Colonic mucosa (tissue), 4 donors: ENCODE measurements around the gene PSAPL1. TPM values are rescaled to one million over a fixed set of nuclear protein-coding genes. Genes with fewer than 3 reads are reported as not detected.

ENCODE experiments used
- DNase-seq: peaks from one replicate; pipeline ENCODE4 v3.0.0-alpha.2; 2020
- H3K27ac ChIP-seq: fragments of 200-600 bp; one replicate; pipeline ENCODE4 v1.8.0; 2021
- H3K27me3 ChIP-seq: fragments of 200-600 bp; one replicate; pipeline ENCODE4 v1.8.0; 2021
- H3K36me3 ChIP-seq: fragments of 200-600 bp; one replicate; pipeline ENCODE4 v1.8.0; 2021
- H3K4me1 ChIP-seq: fragments of 200-600 bp; one replicate; pipeline ENCODE4 v1.8.0; 2021; ENCODE audit warnings: mild to moderate bottlenecking
- H3K4me3 ChIP-seq: fragments of 200-600 bp; one replicate; pipeline ENCODE4 v1.8.0; 2021
- H3K9ac ChIP-seq, 2 donors: one replicate each; pipeline ENCODE4 v1.7.0; 2013; ENCODE audit warnings: control low read depth in 2 of 2, low read depth in 2 of 2, low read length in 2 of 2
- H3K9me3 ChIP-seq: fragments of 200-600 bp; one replicate; pipeline ENCODE4 v1.8.0; 2021
- intact Hi-C: fragments of 100-400 bp; cut with DNase I; formaldehyde crosslinking; loops from one replicate; pipeline ENCODE4 v1.14.1; 2022
- total RNA-seq, 2 donors: library from RNA; stranded (reverse); fragmentation: NEBNext Ultra II Directional in 1 of 2; extraction: Animal tissue kit (Norgen Biotek cat#: 25700) in 1 of 2; gene quantifications; one replicate each; pipeline ENCODE4 v1.2.1, GENCODE V29; 2021
- TF ChIP-seq, protein P1 (sequence below): fragments of 200-600 bp; IDR thresholded peaks from one replicate; pipeline ENCODE4 v1.8.0; 2022; ENCODE audit warnings: antibody characterized with exemption, mild to moderate bottlenecking
- donor health status: healthy.
- donor health status: DM: no; HTN: no; CAD: no.
- donor health status: DM: no; HTN: no; CAD: no.

Gene PSAPL1
- total RNA-seq, 2 donors from 2014 or later, result not detected

DNA sequence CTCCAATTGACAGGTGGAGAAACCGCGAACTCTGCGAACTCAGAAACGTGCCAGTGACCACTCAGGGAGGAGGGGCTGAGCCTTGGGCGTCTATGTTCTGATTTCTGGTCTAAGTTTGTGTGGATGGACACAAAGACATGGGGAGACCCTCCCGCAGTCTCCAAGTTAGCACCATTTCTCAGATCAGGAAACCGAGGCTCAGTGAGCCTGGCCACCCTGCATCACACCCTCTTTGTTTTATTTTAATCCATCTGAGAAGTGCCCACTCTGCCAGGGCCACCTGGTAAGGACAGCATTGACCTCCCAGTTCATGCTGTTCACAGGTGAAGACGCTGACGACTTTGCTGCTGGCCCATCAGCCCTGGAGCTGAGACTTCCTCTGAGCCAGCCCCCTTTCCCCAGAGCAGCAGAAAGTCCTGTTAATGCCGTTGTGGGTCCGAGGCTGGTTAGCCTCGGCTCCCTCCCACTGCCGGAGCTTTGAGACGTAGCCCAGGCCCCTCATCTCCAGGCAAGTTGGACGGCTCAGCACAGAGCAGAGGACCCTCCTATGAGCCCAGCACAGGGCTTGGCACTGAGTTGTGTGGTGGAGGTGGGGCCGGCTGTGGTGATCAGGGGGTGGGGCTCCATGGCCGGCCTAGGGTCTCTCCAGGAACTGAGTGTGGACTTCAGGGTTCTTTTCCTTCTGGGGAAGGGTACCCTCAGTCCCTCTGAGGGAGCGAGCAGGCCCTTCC is 43.7 kb downstream of the PSAPL1 start:
- H3K36me3 ChIP-seq, result no peaks in the 10 kb centered on the region
- no peak for DNase-seq
- no peaks in the 10 kb centered on the region for H3K4me1 ChIP-seq
- H3K27ac ChIP-seq, result no peak overlapping the region
- TF ChIP-seq, protein P1, sequence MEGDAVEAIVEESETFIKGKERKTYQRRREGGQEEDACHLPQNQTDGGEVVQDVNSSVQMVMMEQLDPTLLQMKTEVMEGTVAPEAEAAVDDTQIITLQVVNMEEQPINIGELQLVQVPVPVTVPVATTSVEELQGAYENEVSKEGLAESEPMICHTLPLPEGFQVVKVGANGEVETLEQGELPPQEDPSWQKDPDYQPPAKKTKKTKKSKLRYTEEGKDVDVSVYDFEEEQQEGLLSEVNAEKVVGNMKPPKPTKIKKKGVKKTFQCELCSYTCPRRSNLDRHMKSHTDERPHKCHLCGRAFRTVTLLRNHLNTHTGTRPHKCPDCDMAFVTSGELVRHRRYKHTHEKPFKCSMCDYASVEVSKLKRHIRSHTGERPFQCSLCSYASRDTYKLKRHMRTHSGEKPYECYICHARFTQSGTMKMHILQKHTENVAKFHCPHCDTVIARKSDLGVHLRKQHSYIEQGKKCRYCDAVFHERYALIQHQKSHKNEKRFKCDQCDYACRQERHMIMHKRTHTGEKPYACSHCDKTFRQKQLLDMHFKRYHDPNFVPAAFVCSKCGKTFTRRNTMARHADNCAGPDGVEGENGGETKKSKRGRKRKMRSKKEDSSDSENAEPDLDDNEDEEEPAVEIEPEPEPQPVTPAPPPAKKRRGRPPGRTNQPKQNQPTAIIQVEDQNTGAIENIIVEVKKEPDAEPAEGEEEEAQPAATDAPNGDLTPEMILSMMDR, result no peak
- H3K27me3 ChIP-seq, result no peaks in the 10 kb centered on the region
- H3K9ac ChIP-seq, result no peak overlapping the region
- intact Hi-C loops, result no loop called here
- H3K9me3 ChIP-seq, result no peaks in the 10 kb centered on the region
- no peak overlapping the region for H3K4me3 ChIP-seq

DNA sequence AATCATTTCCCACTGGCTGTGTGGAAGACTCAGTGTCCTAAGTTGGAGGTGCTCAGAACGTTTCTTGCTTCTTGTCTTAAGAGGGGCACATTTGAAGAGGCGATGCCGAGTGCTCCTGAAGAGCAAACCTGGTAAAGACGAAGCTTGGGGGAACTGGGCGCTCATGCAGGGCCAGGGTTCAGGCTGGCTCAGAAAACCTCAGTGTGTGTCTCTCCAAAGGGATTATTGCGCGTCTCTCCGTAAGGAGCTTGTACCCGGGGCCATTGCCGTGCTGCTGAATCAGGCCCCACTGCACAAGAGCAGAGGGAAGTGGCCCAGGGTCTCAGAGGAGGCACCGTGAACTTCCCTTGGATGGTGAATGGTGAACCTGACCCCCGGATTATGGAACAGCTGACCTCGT is 44.4 kb downstream of the PSAPL1 start:
- Histone ChIP-seq H3K36me3 (no peaks in the 10 kb centered on the region), H3K27ac (no peak overlapping the region), H3K9me3 (no peaks in the 10 kb centered on the region), H3K27me3 (no peaks in the 10 kb centered on the region), H3K9ac (no peak overlapping the region), H3K4me3 (no peak overlapping the region), H3K4me1 (no peaks in the 10 kb centered on the region)
- intact Hi-C loops, result no loop called here
- DNase-seq, result no peak
- TF ChIP-seq, protein P1, result no peak

DNA sequence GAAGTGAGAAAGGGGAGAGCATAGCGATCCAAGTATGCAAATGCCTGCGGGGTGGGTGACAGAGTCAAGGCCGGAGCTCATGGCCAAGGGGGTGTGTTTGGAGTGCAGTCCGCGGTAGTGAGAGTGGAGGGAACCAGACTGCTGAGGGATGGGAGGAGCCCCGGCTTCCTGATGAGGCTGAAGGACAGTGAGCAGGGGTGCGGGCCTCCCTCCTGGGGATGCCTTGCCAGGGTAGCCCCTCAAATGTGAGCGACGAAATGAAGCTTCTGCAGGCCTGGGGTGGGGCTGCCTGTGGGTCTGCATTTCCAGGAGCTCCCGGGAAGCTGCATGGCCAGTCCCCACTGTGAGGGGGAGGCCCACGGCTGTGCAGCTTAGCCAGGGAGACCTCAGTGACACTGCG is 45.0 kb downstream of the PSAPL1 start:
- no peaks in the 10 kb centered on the region for H3K27me3 ChIP-seq
- H3K4me1 ChIP-seq, result no peaks in the 10 kb centered on the region
- H3K36me3 ChIP-seq, result no peaks in the 10 kb centered on the region
- no peak overlapping the region for H3K4me3 ChIP-seq
- H3K9me3 ChIP-seq, result no peaks in the 10 kb centered on the region
- TF ChIP-seq, protein P1, result no peak
- DNase-seq, result no peak
- intact Hi-C loops, result no loop called here
- no peak overlapping the region for H3K9ac ChIP-seq
- H3K27ac ChIP-seq, result no peak overlapping the region

DNA sequence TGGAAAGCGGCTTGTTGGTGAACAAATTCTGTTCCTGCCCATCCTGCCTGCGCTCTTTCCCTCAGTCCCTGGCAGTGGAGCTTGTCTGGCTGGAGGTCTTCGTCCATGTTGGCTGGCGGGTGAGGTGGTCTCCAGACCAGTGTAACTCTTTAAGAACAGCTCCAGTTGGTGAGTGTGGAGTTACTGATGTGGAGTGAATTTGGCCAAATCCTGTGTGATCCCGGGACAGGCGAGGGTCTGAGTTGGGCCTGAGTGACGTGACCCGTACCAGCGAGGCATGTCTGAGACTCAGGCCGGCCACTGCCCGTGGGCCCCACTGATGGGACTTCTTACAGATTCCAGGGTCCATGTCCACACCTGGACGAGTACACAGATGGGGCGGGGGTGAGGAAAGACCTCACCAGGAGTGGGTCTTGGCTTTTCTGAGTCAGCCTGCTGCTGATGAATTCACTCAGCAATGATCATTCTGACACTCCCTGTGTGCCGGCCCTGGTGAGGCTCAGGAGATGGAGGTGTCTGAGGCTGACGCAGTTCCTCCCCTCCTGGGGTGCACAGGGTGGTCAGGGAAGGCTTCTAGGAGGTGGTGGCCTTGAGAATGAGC is 45.5 kb downstream of the PSAPL1 start:
- intact Hi-C loops, result no loop called here
- Histone ChIP-seq H3K9ac (no peak overlapping the region), H3K27me3 (no peaks in the 10 kb centered on the region), H3K4me3 (no peak overlapping the region), H3K27ac (no peak overlapping the region), H3K9me3 (no peaks in the 10 kb centered on the region), H3K4me1 (no peaks in the 10 kb centered on the region), H3K36me3 (no peaks in the 10 kb centered on the region)
- TF ChIP-seq, protein P1, result no peak
- DNase-seq, result no peak

DNA sequence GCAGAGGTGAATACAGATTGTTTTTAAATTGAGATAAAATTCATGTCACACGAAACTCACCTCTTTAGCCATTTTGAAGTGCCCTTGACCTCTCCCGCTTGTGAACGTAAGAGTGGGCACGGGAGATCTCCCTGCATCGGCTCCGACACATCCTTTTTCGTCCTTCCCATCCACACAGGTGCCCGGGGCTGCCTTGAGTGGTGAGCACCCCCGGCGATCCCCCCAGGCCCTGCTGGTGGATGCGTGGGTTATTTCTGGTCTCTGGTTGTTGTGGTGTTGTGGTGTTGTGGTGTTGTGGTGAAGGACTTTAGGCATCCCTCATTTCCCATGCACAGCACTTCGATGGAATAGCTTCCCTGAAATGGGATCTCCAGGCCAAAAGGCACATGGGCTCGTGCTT is 46.1 kb downstream of the PSAPL1 start:
- Histone ChIP-seq H3K27me3 (no peaks in the 10 kb centered on the region), H3K36me3 (no peaks in the 10 kb centered on the region), H3K4me1 (no peaks in the 10 kb centered on the region), H3K9me3 (no peaks in the 10 kb centered on the region), H3K9ac (no peak overlapping the region), H3K27ac (no peak overlapping the region), H3K4me3 (no peak overlapping the region)
- intact Hi-C loops, result no loop called here
- no peak for DNase-seq
- TF ChIP-seq, protein P1, result no peak
